WTC11 (cell line): Measurements from ENCODE around the gene VSTM2B.

Experiments
- CREB1 ChIP-seq: sonication (generic); formaldehyde crosslinking; IDR thresholded peaks from 2 replicates; pipeline ENCODE4 v1.8.0; 2023; ENCODE audit warnings: mild to moderate bottlenecking, missing genetic modification reagents
- KAT7 ChIP-seq: sonication (generic); formaldehyde crosslinking; IDR thresholded peaks from 2 replicates; pipeline ENCODE4 v1.8.1; 2023; ENCODE audit warnings: missing genetic modification reagents, mild to moderate bottlenecking, borderline replicate concordance
- TF ChIP-seq, protein P1 (sequence below): sonication (generic); formaldehyde crosslinking; IDR thresholded peaks from 2 replicates; pipeline ENCODE4 v1.8.1; 2022; ENCODE audit warnings: low read depth, missing genetic modification reagents, borderline replicate concordance
- TF ChIP-seq, protein P2 (sequence below): fragments of 200-600 bp; IDR thresholded peaks from 2 replicates; pipeline ENCODE4 v1.8.0; 2022; ENCODE audit warnings: antibody characterized with exemption

- TF ChIP-seq KAT7 (CRISPR knock-in tag) (no peak), CREB1 (no peak)
- TF ChIP-seq, protein P1, sequence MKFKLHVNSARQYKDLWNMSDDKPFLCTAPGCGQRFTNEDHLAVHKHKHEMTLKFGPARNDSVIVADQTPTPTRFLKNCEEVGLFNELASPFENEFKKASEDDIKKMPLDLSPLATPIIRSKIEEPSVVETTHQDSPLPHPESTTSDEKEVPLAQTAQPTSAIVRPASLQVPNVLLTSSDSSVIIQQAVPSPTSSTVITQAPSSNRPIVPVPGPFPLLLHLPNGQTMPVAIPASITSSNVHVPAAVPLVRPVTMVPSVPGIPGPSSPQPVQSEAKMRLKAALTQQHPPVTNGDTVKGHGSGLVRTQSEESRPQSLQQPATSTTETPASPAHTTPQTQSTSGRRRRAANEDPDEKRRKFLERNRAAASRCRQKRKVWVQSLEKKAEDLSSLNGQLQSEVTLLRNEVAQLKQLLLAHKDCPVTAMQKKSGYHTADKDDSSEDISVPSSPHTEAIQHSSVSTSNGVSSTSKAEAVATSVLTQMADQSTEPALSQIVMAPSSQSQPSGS (CRISPR knock-in tag), result no peak
- TF ChIP-seq, protein P2, sequence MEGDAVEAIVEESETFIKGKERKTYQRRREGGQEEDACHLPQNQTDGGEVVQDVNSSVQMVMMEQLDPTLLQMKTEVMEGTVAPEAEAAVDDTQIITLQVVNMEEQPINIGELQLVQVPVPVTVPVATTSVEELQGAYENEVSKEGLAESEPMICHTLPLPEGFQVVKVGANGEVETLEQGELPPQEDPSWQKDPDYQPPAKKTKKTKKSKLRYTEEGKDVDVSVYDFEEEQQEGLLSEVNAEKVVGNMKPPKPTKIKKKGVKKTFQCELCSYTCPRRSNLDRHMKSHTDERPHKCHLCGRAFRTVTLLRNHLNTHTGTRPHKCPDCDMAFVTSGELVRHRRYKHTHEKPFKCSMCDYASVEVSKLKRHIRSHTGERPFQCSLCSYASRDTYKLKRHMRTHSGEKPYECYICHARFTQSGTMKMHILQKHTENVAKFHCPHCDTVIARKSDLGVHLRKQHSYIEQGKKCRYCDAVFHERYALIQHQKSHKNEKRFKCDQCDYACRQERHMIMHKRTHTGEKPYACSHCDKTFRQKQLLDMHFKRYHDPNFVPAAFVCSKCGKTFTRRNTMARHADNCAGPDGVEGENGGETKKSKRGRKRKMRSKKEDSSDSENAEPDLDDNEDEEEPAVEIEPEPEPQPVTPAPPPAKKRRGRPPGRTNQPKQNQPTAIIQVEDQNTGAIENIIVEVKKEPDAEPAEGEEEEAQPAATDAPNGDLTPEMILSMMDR, result no peak
These were observed 83.8 kb downstream of the VSTM2B start for GRCh38 chr19:29609636-29610035.
